ENCODE results near the gene ATP13A4. TPM values are rescaled to one million over a fixed set of nuclear protein-coding genes. Genes with fewer than 3 reads are reported as not detected.

The ATP13A4 gene
- total and polyA plus RNA-seq, 7 experiments from 2014 or later = 0.12 to 3.3 (median 1.4) TPM; not detected in 1

- no peak overlapping the region for H3K4me3 ChIP-seq (ENCODE audit: low read length)
- intact Hi-C loops (cut with micrococcal nuclease) = no loop called here
- peaks cover 0 to 4% (median 0%) of the 10 kb centered on the region in 11 donors for H3K9me3 Mint-ChIP-seq
- no peaks in the 10 kb centered on the region for H3K36me3 Mint-ChIP-seq
- no peak overlapping the region for H3K27ac ChIP-seq (ENCODE audit: low read depth, low read length)
- no peak overlapping the region for H3K4me3 Mint-ChIP-seq
- H3K27me3 ChIP-seq (ENCODE audit: control insufficient read depth in 2 of 2, insufficient read depth in 2 of 2, low read length in 2 of 2) = no peaks in the 10 kb centered on the region
- H3K4me1 ChIP-seq (ENCODE audit: control insufficient read depth in 2 of 2, insufficient read depth in 2 of 2, low read length in 2 of 2) = no peaks in the 10 kb centered on the region
- H3K27me3 Mint-ChIP-seq = peaks cover 0 to 14% (median 4%) of the 10 kb centered on the region in 5 donors
- no peaks in the 10 kb centered on the region for H3K4me1 Mint-ChIP-seq
- CTCF ChIA-PET = no interaction called here
- DNase-seq = no peak
- no peak for ATAC-seq
- no peak overlapping the region for H3K27ac Mint-ChIP-seq
- no peaks in the 10 kb centered on the region for H3K36me3 ChIP-seq (ENCODE audit: control insufficient read depth in 2 of 3, insufficient read depth in 3 of 3, low read length in 3 of 3)
- POLR2A ChIA-PET = no interaction called here
- H3K9me3 ChIP-seq (ENCODE audit: control insufficient read depth in 2 of 3, low read length in 3 of 3) = no peaks in the 10 kb centered on the region
Observed at GRCh38 chr3:193396451-193397244, 158.0 kb downstream of the ATP13A4 start.

- no peak for ATAC-seq
- intact Hi-C loops (cut with micrococcal nuclease) = no loop called here
- Mint-ChIP-seq H3K4me1 (no peaks in the 10 kb centered on the region), H3K36me3 (no peaks in the 10 kb centered on the region), H3K9me3 (peaks cover 0 to 1% (median 0%) of the 10 kb centered on the region in 11 donors), H3K27ac (no peak overlapping the region), H3K4me3 (no peak overlapping the region), H3K27me3 (peaks cover 0 to 34% (median 18%) of the 10 kb centered on the region in 5 donors)
- Histone ChIP-seq H3K4me1 (ENCODE audit: control insufficient read depth in 2 of 2, insufficient read depth in 2 of 2, low read length in 2 of 2) (no peaks in the 10 kb centered on the region), H3K4me3 (ENCODE audit: low read length) (no peak overlapping the region), H3K9me3 (ENCODE audit: control insufficient read depth in 2 of 3, low read length in 3 of 3) (no peaks in the 10 kb centered on the region), H3K36me3 (ENCODE audit: control insufficient read depth in 2 of 3, insufficient read depth in 3 of 3, low read length in 3 of 3) (no peaks in the 10 kb centered on the region), H3K27ac (ENCODE audit: low read depth, low read length) (no peak overlapping the region), H3K27me3 (ENCODE audit: control insufficient read depth in 2 of 2, insufficient read depth in 2 of 2, low read length in 2 of 2) (no peaks in the 10 kb centered on the region)
- ChIA-PET POLR2A (no interaction called here), CTCF (no interaction called here)
- DNase-seq = no peak
Observed at GRCh38 chr3:193391902-193392301, 162.8 kb downstream of the ATP13A4 start.

GRCh38 chr3:193389335-193389734 lies 165.4 kb downstream of the ATP13A4 start:
- ATAC-seq (no peak), DNase-seq (no peak)
- Histone ChIP-seq H3K9me3 (ENCODE audit: control insufficient read depth in 2 of 3, low read length in 3 of 3) (no peaks in the 10 kb centered on the region), H3K27me3 (ENCODE audit: control insufficient read depth in 2 of 2, insufficient read depth in 2 of 2, low read length in 2 of 2) (no peaks in the 10 kb centered on the region), H3K27ac (ENCODE audit: low read depth, low read length) (no peak overlapping the region), H3K36me3 (ENCODE audit: control insufficient read depth in 2 of 3, insufficient read depth in 3 of 3, low read length in 3 of 3) (no peaks in the 10 kb centered on the region), H3K4me3 (ENCODE audit: low read length) (no peak overlapping the region), H3K4me1 (ENCODE audit: control insufficient read depth in 2 of 2, insufficient read depth in 2 of 2, low read length in 2 of 2) (no peaks in the 10 kb centered on the region)
- ChIA-PET POLR2A (no interaction called here), CTCF (no interaction called here)
- Mint-ChIP-seq H3K27ac (no peak overlapping the region), H3K27me3 (peaks cover 0 to 34% (median 16%) of the 10 kb centered on the region in 5 donors), H3K4me1 (no peaks in the 10 kb centered on the region), H3K9me3 (peaks cover 0 to 1% (median 0%) of the 10 kb centered on the region in 11 donors), H3K4me3 (no peak overlapping the region), H3K36me3 (no peaks in the 10 kb centered on the region)
- intact Hi-C loops (cut with micrococcal nuclease) = no loop called here

GRCh38 chr3:193388361-193388760 lies 166.3 kb downstream of the ATP13A4 start:
- Mint-ChIP-seq H3K4me3 (no peak overlapping the region), H3K27me3 (peaks cover 0 to 39% (median 19%) of the 10 kb centered on the region in 5 donors), H3K27ac (no peak overlapping the region), H3K4me1 (no peaks in the 10 kb centered on the region), H3K9me3 (peaks cover 0 to 5% (median 0%) of the 10 kb centered on the region in 11 donors), H3K36me3 (no peaks in the 10 kb centered on the region)
- no peaks in the 10 kb centered on the region for H3K36me3 ChIP-seq (ENCODE audit: control insufficient read depth in 2 of 3, insufficient read depth in 3 of 3, low read length in 3 of 3)
- no peaks in the 10 kb centered on the region for H3K9me3 ChIP-seq (ENCODE audit: control insufficient read depth in 2 of 3, low read length in 3 of 3)
- H3K4me1 ChIP-seq (ENCODE audit: control insufficient read depth in 2 of 2, insufficient read depth in 2 of 2, low read length in 2 of 2) = no peaks in the 10 kb centered on the region
- DNase-seq = no peak
- intact Hi-C loops (cut with micrococcal nuclease) = no loop called here
- ChIA-PET CTCF (no interaction called here), POLR2A (no interaction called here)
- H3K27me3 ChIP-seq (ENCODE audit: control insufficient read depth in 2 of 2, insufficient read depth in 2 of 2, low read length in 2 of 2) = no peaks in the 10 kb centered on the region
- H3K27ac ChIP-seq (ENCODE audit: low read depth, low read length) = no peak overlapping the region
- no peak for ATAC-seq
- no peak overlapping the region for H3K4me3 ChIP-seq (ENCODE audit: low read length)

- no peaks in the 10 kb centered on the region for H3K36me3 Mint-ChIP-seq
- peaks cover 0 to 6% (median 0%) of the 10 kb centered on the region in 11 donors for H3K9me3 Mint-ChIP-seq
- H3K27me3 ChIP-seq (ENCODE audit: control insufficient read depth in 2 of 2, insufficient read depth in 2 of 2, low read length in 2 of 2) = no peaks in the 10 kb centered on the region
- no peak for DNase-seq
- no peak overlapping the region for H3K4me3 Mint-ChIP-seq
- ATAC-seq = no peak
- CTCF ChIA-PET = no interaction called here
- peaks cover under 1 to 45% (median 23%) of the 10 kb centered on the region in 5 donors for H3K27me3 Mint-ChIP-seq
- H3K4me1 ChIP-seq (ENCODE audit: control insufficient read depth in 2 of 2, insufficient read depth in 2 of 2, low read length in 2 of 2) = no peaks in the 10 kb centered on the region
- intact Hi-C loops (cut with micrococcal nuclease) = no loop called here
- H3K36me3 ChIP-seq (ENCODE audit: control insufficient read depth in 2 of 3, insufficient read depth in 3 of 3, low read length in 3 of 3) = no peaks in the 10 kb centered on the region
- peak overlapping the region in 1 of 9 donors; percentile 39 for H3K27ac Mint-ChIP-seq
- POLR2A ChIA-PET = no interaction called here
- H3K4me3 ChIP-seq (ENCODE audit: low read length) = no peak overlapping the region
- H3K9me3 ChIP-seq (ENCODE audit: control insufficient read depth in 2 of 3, low read length in 3 of 3) = no peaks in the 10 kb centered on the region
- no peak overlapping the region for H3K27ac ChIP-seq (ENCODE audit: low read depth, low read length)
- no peaks in the 10 kb centered on the region for H3K4me1 Mint-ChIP-seq
Observed at GRCh38 chr3:193387596-193387995, 167.1 kb downstream of the ATP13A4 start.

- intact Hi-C loops (cut with micrococcal nuclease) = no loop called here
- H3K27me3 Mint-ChIP-seq = peaks cover 20 to 38% (median 26%) of the 10 kb centered on the region in 5 donors
- peaks cover 0 to 5% (median 0%) of the 10 kb centered on the region in 11 donors for H3K9me3 Mint-ChIP-seq
- Histone ChIP-seq H3K36me3 (ENCODE audit: control insufficient read depth in 2 of 3, insufficient read depth in 3 of 3, low read length in 3 of 3) (no peaks in the 10 kb centered on the region), H3K4me1 (ENCODE audit: control insufficient read depth in 2 of 2, insufficient read depth in 2 of 2, low read length in 2 of 2) (no peaks in the 10 kb centered on the region), H3K27ac (ENCODE audit: low read depth, low read length) (no peak within 1 kb of the TSS), H3K4me3 (ENCODE audit: low read length) (no peak within 1 kb of the TSS), H3K27me3 (ENCODE audit: control insufficient read depth in 2 of 2, insufficient read depth in 2 of 2, low read length in 2 of 2) (no peaks in the 10 kb centered on the region), H3K9me3 (ENCODE audit: control insufficient read depth in 2 of 3, low read length in 3 of 3) (no peaks in the 10 kb centered on the region)
- ATAC-seq = no peak
- DNase-seq = no peak
- no peak within 1 kb of the TSS for H3K4me3 Mint-ChIP-seq
- POLR2A ChIA-PET = no interaction called here
- H3K4me1 Mint-ChIP-seq = no peaks in the 10 kb centered on the region
- H3K27ac Mint-ChIP-seq = no peak within 1 kb of the TSS
- CTCF ChIA-PET = no interaction called here
- no peaks in the 10 kb centered on the region for H3K36me3 Mint-ChIP-seq
Observed at GRCh38 chr3:193378706-193379105, 176.0 kb downstream of the ATP13A4 start, which contains the start of gene ATP13A5. TSS of gene ATP13A5 (minus strand) at chr3:193378753. CDS start at chr3:193378725, 28 bp downstream.

GRCh38 chr3:193377591-193377990 lies 177.1 kb downstream of the ATP13A4 start:
- Histone ChIP-seq H3K27ac (ENCODE audit: low read depth, low read length) (no peak overlapping the region), H3K4me3 (ENCODE audit: low read length) (no peak overlapping the region), H3K9me3 (ENCODE audit: control insufficient read depth in 2 of 3, low read length in 3 of 3) (no peaks in the 10 kb centered on the region), H3K27me3 (ENCODE audit: control insufficient read depth in 2 of 2, insufficient read depth in 2 of 2, low read length in 2 of 2) (no peaks in the 10 kb centered on the region), H3K4me1 (ENCODE audit: control insufficient read depth in 2 of 2, insufficient read depth in 2 of 2, low read length in 2 of 2) (no peaks in the 10 kb centered on the region), H3K36me3 (ENCODE audit: control insufficient read depth in 2 of 3, insufficient read depth in 3 of 3, low read length in 3 of 3) (no peaks in the 10 kb centered on the region)
- Mint-ChIP-seq H3K27me3 (peaks cover 18 to 44% (median 26%) of the 10 kb centered on the region in 5 donors), H3K36me3 (no peaks in the 10 kb centered on the region), H3K27ac (no peak overlapping the region), H3K4me1 (peaks cover 0 to 3% (median 0%) of the 10 kb centered on the region in 7 donors), H3K9me3 (peaks cover 0 to 3% (median 0%) of the 10 kb centered on the region in 11 donors), H3K4me3 (no peak overlapping the region)
- ATAC-seq = no peak
- POLR2A ChIA-PET = no interaction called here
- CTCF ChIA-PET = no interaction called here
- DNase-seq = no peak
- intact Hi-C loops (cut with micrococcal nuclease) = no loop called here

Data from naive thymus-derived CD4-positive, alpha-beta T cell (primary cell).